Gastrocnemius medialis (tissue), 4 donors: ENCODE results near the gene SERPINB13. TPM values are rescaled to one million over a fixed set of nuclear protein-coding genes. Genes with fewer than 3 reads are reported as not detected.

Experiments
- ATAC-seq, 2 donors: fragments of 150-250 bp; one replicate each; pipeline ENCODE4 v1.9.1; 2016
- DNase-seq, 2 donors: peaks; one replicate each; pipeline ENCODE4 v3.0.0-alpha.2; 2019
- H3K27ac ChIP-seq, 4 donors: fragments of 200-600 bp; sonication (generic); 1 replicate in 1 of 4; 2 replicates in 3 of 4; pipeline ENCODE4 v1.5.1; 2016 to 2018; ENCODE audit warnings: mild to moderate bottlenecking in 2 of 4, moderate library complexity in 1 of 4
- H3K27me3 ChIP-seq, 3 donors: fragments of 200-600 bp; sonication (generic) in 2 of 3; 1 replicate in 1 of 3; 2 replicates in 2 of 3; pipeline versions ENCODE4 v1.5.1 to v1.6.0; 2016 to 2019; ENCODE audit warnings: mild to moderate bottlenecking in 1 of 3, moderate library complexity in 1 of 3
- H3K36me3 ChIP-seq, 2 donors: fragments of 200-600 bp; sonication (generic) in 1 of 2; one replicate each; pipeline ENCODE4 v1.5.1; 2017 to 2018
- H3K4me1 ChIP-seq, 2 donors: fragments of 200-600 bp; sonication (generic) in 1 of 2; one replicate each; pipeline ENCODE4 v1.5.1; 2016 to 2017; ENCODE audit warnings: mild to moderate bottlenecking in 2 of 2
- H3K4me3 ChIP-seq, 4 donors: fragments of 200-600 bp; sonication (generic) in 3 of 4; 1 replicate in 1 of 4; 2 replicates in 3 of 4; pipeline ENCODE4 v1.5.1; 2016 to 2019; ENCODE audit warnings: mild to moderate bottlenecking in 2 of 4
- H3K9me3 ChIP-seq, 3 donors: fragments of 200-600 bp; sonication (generic) in 2 of 3; 1 replicate in 1 of 3; 2 replicates in 2 of 3; pipeline ENCODE4 v1.5.1; 2016 to 2019
- POLR2A ChIP-seq, 2 donors: fragments of 450-650 bp; IDR thresholded peaks; one replicate each; pipeline ENCODE4 v1.6.1; 2017; ENCODE audit warnings: antibody characterized with exemption in 2 of 2, mild to moderate bottlenecking in 2 of 2, moderate library complexity in 2 of 2
- in situ Hi-C, 4 donors: fragments of 200-750 bp; cut with MboI; loops; one replicate each; pipeline versions ENCODE4 v1.15.0 to v1.8.0; 2017; ENCODE audit warnings: low sequenced_read_pairs in 4 of 4
- intact Hi-C: fragments of 100-400 bp; cut with DNase I; formaldehyde crosslinking; loops from one replicate; pipeline ENCODE4 v1.15.1; 2023; ENCODE audit warnings: low total_unique reads
- total RNA-seq, 4 donors: library from RNA; depleted of rRNA; stranded (reverse); fragments of >200 nt; gene quantifications; one replicate each; pipeline versions ENCODE4 v1.1.0 to v1.2.3, GENCODE V29; 2016
- TF ChIP-seq, protein P1 (sequence below), 5 experiments: fragments of 450-650 bp in 3 of 5; fragments of 200-600 bp in 2 of 5; sonication (generic) in 2 of 5; IDR thresholded peaks in 4 of 5; conservative IDR thresholded peaks in 1 of 5; 1 replicate in 4 of 5; 2 replicates in 1 of 5; pipeline ENCODE4 v1.5.1; 2016 to 2019; ENCODE audit warnings: antibody characterized with exemption in 5 of 5, mild to moderate bottlenecking in 3 of 5, moderate library complexity in 3 of 5

SERPINB13 gene
- total RNA-seq, 4 donors from 2014 or later, result not detected

GRCh38 chr18:63550068-63550467, 37.1 kb upstream of the SERPINB13 start:
- Histone ChIP-seq H3K27me3 (no peaks in the 10 kb centered on the region), H3K4me1 (peaks cover 0 to 14% of the 10 kb centered on the region in 2 donors), H3K36me3 (no peaks in the 10 kb centered on the region), H3K4me3 (no peak overlapping the region), H3K27ac (no peak overlapping the region), H3K9me3 (no peaks in the 10 kb centered on the region)
- DNase-seq, result no peak
- ATAC-seq, result no peak
- intact Hi-C loops (no loop called here), in situ Hi-C loops (no loop called here)
- TF ChIP-seq, protein P1, sequence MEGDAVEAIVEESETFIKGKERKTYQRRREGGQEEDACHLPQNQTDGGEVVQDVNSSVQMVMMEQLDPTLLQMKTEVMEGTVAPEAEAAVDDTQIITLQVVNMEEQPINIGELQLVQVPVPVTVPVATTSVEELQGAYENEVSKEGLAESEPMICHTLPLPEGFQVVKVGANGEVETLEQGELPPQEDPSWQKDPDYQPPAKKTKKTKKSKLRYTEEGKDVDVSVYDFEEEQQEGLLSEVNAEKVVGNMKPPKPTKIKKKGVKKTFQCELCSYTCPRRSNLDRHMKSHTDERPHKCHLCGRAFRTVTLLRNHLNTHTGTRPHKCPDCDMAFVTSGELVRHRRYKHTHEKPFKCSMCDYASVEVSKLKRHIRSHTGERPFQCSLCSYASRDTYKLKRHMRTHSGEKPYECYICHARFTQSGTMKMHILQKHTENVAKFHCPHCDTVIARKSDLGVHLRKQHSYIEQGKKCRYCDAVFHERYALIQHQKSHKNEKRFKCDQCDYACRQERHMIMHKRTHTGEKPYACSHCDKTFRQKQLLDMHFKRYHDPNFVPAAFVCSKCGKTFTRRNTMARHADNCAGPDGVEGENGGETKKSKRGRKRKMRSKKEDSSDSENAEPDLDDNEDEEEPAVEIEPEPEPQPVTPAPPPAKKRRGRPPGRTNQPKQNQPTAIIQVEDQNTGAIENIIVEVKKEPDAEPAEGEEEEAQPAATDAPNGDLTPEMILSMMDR (IDR thresholded peaks at IDR 0.05 in 4 of 5, conservative IDR thresholded peaks at IDR 0.05 in 1 of 5), result no peak
- TF ChIP-seq POLR2A (IDR thresholded peaks at IDR 0.05), result no peak

- Histone ChIP-seq H3K36me3 (no peaks in the 10 kb centered on the region), H3K9me3 (no peaks in the 10 kb centered on the region), H3K27me3 (no peaks in the 10 kb centered on the region), H3K27ac (no peak overlapping the region), H3K4me1 (peaks cover 0 to 14% of the 10 kb centered on the region in 2 donors), H3K4me3 (no peak overlapping the region)
- intact Hi-C loops, result no loop called here
- in situ Hi-C loops, result no loop called here
- no peak for ATAC-seq
- DNase-seq, result no peak
- TF ChIP-seq, protein P1 (IDR thresholded peaks at IDR 0.05 in 4 of 5, conservative IDR thresholded peaks at IDR 0.05 in 1 of 5), result no peak
- no peak for TF ChIP-seq POLR2A (IDR thresholded peaks at IDR 0.05)
Measured at GRCh38 chr18:63551769-63552168, 35.4 kb upstream of the SERPINB13 start.

- TF ChIP-seq, protein P1 (IDR thresholded peaks at IDR 0.05 in 4 of 5, conservative IDR thresholded peaks at IDR 0.05 in 1 of 5), result no peak
- no peak for TF ChIP-seq POLR2A (IDR thresholded peaks at IDR 0.05)
- H3K27me3 ChIP-seq, result no peaks in the 10 kb centered on the region
- no peak for DNase-seq
- intact Hi-C loops (no loop called here), in situ Hi-C loops (no loop called here)
- no peaks in the 10 kb centered on the region for H3K9me3 ChIP-seq
- H3K36me3 ChIP-seq, result no peaks in the 10 kb centered on the region
- H3K27ac ChIP-seq, result no peak overlapping the region
- no peak for ATAC-seq
- no peak overlapping the region for H3K4me3 ChIP-seq
- peaks cover 0 to 14% of the 10 kb centered on the region in 2 donors for H3K4me1 ChIP-seq
Measured at GRCh38 chr18:63552581-63552980, 34.6 kb upstream of the SERPINB13 start.

DNA sequence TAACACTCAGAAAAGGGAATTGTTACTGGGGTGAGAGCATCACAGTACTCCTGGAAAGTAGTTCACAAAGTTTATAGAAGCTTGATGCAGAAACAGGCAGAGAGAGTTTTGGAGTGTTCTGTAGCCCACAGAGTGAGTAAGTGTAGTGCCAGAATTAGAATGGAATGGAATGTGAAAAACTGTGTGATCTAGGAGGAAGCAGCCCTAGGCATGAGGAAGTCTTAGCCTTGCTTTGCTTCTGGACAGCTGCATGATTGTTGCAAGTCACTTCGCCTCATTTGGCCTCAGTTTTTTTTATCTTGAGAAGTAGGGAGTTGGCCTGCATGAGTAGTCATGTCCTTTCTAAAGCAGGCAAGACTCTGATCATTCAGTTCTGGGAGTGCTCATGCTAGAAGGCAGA, 34.1 kb upstream of the SERPINB13 start:
- Histone ChIP-seq H3K36me3 (no peaks in the 10 kb centered on the region), H3K4me1 (peaks cover 0 to 14% of the 10 kb centered on the region in 2 donors), H3K9me3 (no peaks in the 10 kb centered on the region), H3K4me3 (no peak overlapping the region), H3K27ac (peak overlapping the region in 1 of 4 donors; percentile 5), H3K27me3 (no peaks in the 10 kb centered on the region)
- TF ChIP-seq POLR2A (IDR thresholded peaks at IDR 0.05), result no peak
- TF ChIP-seq, protein P1 (IDR thresholded peaks at IDR 0.05 in 4 of 5, conservative IDR thresholded peaks at IDR 0.05 in 1 of 5), result no peak
- ATAC-seq, result peak; percentile 56 to 76
- no peak for DNase-seq
- in situ Hi-C loops (no loop called here), intact Hi-C loops (no loop called here)
